ENCODE results near the gene ZNF354B. TPM values are rescaled to one million over a fixed set of nuclear protein-coding genes. Genes with fewer than 3 reads are reported as not detected.
A peak's percentile ranks its signal among the peaks of the same experiment; 100 is the strongest.

The ZNF354B gene
- total and polyA plus RNA-seq, 2 donors (not counting 3 experiments of a cell fraction or from before 2014, with no cell fraction given): 6.3 to 17.6 TPM

DNA sequence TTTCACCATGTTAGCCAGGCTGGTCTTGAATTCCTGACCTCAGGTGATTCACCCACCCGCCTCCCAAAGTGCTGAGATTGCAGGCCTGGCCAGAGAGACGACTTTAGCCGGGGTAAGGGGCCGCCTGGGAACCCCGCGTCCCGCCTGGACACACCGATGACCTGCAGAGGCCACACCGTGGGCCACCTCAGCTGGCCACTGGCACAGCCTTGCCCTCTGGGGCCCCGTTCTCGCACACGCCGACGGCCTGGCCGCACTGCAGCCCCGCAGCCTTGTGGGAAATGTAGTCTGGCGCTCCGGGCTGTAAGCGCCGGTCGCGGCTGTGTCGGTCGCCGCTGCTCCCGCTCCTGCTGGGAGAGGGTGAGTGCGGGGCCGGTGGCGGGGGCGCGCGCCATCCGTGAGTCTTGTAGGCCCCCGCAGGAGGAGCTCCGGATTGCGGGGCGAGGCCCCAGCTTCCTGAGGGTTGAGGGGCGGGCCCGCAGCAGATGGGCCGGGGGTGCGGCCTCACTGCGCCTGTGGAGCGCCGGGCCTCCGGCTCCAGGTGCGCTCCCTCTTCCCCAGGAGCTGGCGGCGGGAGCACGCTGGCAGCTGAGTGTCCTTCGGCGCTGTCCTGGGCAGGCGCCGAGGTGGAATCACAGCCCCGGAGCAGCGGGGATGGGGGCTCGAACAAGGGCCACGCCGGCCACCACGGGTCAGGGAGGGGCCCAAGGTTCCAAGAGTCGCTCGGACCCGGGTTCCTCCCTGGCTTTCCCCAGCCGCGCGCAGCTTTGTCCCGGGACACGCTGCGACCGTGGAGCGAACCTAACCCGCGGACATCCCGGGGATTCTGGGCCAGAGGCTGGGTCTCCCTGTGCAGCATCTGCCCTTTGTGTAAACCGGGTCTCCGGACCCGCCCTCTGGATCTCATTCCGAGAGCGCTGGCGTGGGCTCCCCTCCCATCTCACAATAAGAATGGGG is 36.1 kb downstream of the ZNF354B start, which contains the start of gene ZFP2:
TSS of gene ZFP2 (plus strand) at position 299 of the 957 bp plus-strand sequence. CDS start 35,401 bp downstream, outside the sequence.
- Histone ChIP-seq H3K36me3 (ENCODE audit: control insufficient read depth in 2 of 2, extremely low read depth in 1 of 2, insufficient read depth in 2 of 2, low read length in 2 of 2) (no peaks in the 10 kb centered on the region), H3K9ac (replicated peaks; ENCODE audit: extremely low read depth, insufficient read depth, low read length) (no peak within 1 kb of the TSS), H3K27me3 (ENCODE audit: control insufficient read depth in 2 of 2, insufficient read depth in 2 of 2, low read length in 2 of 2) (no peaks in the 10 kb centered on the region), H3K9me1 (replicated peaks; ENCODE audit: control insufficient read depth, extremely low read depth, insufficient read depth, low read length) (no peaks in the 10 kb centered on the region), H3K4me2 (ENCODE audit: insufficient read depth, low read length) (peak within 1 kb of the TSS; percentile 31), H3K79me2 (ENCODE audit: control insufficient read depth, insufficient read depth, low read length) (no peaks in the 10 kb centered on the region), H3K27ac (ENCODE audit: insufficient read depth, low read depth, low read length) (no peak within 1 kb of the TSS), H3K4me3 (replicated peaks in 1 of 3; ENCODE audit: insufficient read depth in 1 of 3, low read depth in 1 of 3, low read length in 3 of 3) (peak within 1 kb of the TSS; percentile 41 to 59 (median 54)), H3K9me3 (replicated peaks; ENCODE audit: control insufficient read depth, insufficient read depth, low read length) (no peaks in the 10 kb centered on the region), H2AFZ (ENCODE audit: low read depth, low read length) (peak within 1 kb of the TSS; percentile 91), H4K20me1 (replicated peaks; ENCODE audit: control insufficient read depth, extremely low read depth, insufficient read depth, low read length) (no peaks in the 10 kb centered on the region), H3K4me1 (ENCODE audit: control insufficient read depth, extremely low read depth, insufficient read depth, low read length) (no peaks in the 10 kb centered on the region)
- BruUV-seq (replicated peaks): no TSS peak
- TF ChIP-seq, protein P1, sequence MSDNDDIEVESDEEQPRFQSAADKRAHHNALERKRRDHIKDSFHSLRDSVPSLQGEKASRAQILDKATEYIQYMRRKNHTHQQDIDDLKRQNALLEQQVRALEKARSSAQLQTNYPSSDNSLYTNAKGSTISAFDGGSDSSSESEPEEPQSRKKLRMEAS (IDR thresholded peaks at IDR 0.05; ENCODE audit: insufficient read depth, insufficient read length): no peak
- TF ChIP-seq MYC (IDR thresholded peaks at IDR 0.05; ENCODE audit: low read depth, low read length) (no peak), POLR2A (IDR thresholded peaks at IDR 0.05; ENCODE audit: low read depth, low read length) (no peak)
- DNase-seq (ENCODE audit: low read depth, low spot score) (peak; percentile 58), FAIRE-seq (peak; percentile 26)
- CTCF ChIA-PET: no interaction called here
- POLR2A ChIA-PET: no interaction called here
- intact Hi-C loops (cut with micrococcal nuclease): loop anchor here (1.0 to 5.0 kb wide), 3 partner anchors 39 to 166 kb away; partner anchors contain the start of genes ZNF354A, ZNF354B and ZNF354C
- dilution Hi-C loops (cut with MboI; ENCODE audit: extremely low pct_ligation_motif_present, low sequenced_read_pairs): no loop called here

DNA sequence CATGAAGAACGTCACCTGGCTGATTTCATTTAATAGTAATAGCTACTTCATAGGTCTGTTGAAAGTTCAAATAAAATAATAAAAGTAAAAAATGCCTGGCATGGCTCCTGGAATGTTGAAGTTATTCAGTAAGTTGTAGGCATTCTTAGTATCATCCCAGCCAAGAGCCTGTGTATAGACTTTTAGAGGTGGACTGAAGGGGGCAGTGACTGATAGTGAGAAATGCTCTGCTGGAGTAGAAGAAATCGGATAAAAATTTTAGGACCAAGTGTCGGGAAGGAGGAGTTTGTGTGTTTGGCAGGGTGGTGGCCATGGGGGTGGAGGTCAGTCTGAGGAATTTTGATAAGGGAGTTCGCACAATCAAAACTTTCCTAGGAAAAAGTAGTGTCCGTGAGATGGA is 39.5 kb downstream of the ZNF354B start:
- no peak for TF ChIP-seq EZH2 (IDR thresholded peaks at IDR 0.05; ENCODE audit: borderline replicate concordance, low read depth, low read length, severe bottlenecking)
- Histone ChIP-seq H3K36me3 (ENCODE audit: control insufficient read depth in 2 of 2, extremely low read depth in 1 of 2, insufficient read depth in 2 of 2, low read length in 2 of 2) (no peaks in the 10 kb centered on the region), H3K9me3 (replicated peaks; ENCODE audit: control insufficient read depth, insufficient read depth, low read length) (no peaks in the 10 kb centered on the region), H3K4me1 (ENCODE audit: control insufficient read depth, extremely low read depth, insufficient read depth, low read length) (no peaks in the 10 kb centered on the region), H3K27ac (ENCODE audit: insufficient read depth, low read depth, low read length) (no peak overlapping the region), H3K4me2 (ENCODE audit: insufficient read depth, low read length) (no peak overlapping the region), H3K79me2 (ENCODE audit: control insufficient read depth, insufficient read depth, low read length) (no peaks in the 10 kb centered on the region), H3K4me3 (replicated peaks in 1 of 3; ENCODE audit: insufficient read depth in 1 of 3, low read depth in 1 of 3, low read length in 3 of 3) (no peak overlapping the region), H3K27me3 (ENCODE audit: control insufficient read depth in 2 of 2, insufficient read depth in 2 of 2, low read length in 2 of 2) (no peaks in the 10 kb centered on the region), H3K9ac (replicated peaks; ENCODE audit: extremely low read depth, insufficient read depth, low read length) (no peak overlapping the region), H2AFZ (ENCODE audit: low read depth, low read length) (no peak overlapping the region), H4K20me1 (replicated peaks; ENCODE audit: control insufficient read depth, extremely low read depth, insufficient read depth, low read length) (no peaks in the 10 kb centered on the region), H3K9me1 (replicated peaks; ENCODE audit: control insufficient read depth, extremely low read depth, insufficient read depth, low read length) (no peaks in the 10 kb centered on the region)
- dilution Hi-C loops (cut with MboI; ENCODE audit: extremely low pct_ligation_motif_present, low sequenced_read_pairs): no loop called here
- ChIA-PET CTCF (no interaction called here), POLR2A (no interaction called here)
- DNase-seq (ENCODE audit: low read depth, low spot score): no peak
- no TSS peak for BruUV-seq (replicated peaks)
- no peak for FAIRE-seq
- intact Hi-C loops (cut with micrococcal nuclease): loop anchor here (5.0 kb wide), 1 partner anchor 42 kb away; the partner anchor contains the start of gene ZNF354B
